HCT116 (cell line): ENCODE measurements around the gene CD22. TPM values are rescaled to one million over a fixed set of nuclear protein-coding genes. Genes with fewer than 3 reads are reported as not detected.

Experiments used
- ATAC-seq: fragments of 200-7000 bp; cut with Tn5 transposase; 2 replicates; pipeline ENCODE4 v1.9.1; 2020; ENCODE audit warnings: mild to moderate bottlenecking, moderate library complexity
- BruUV-seq: library from RNA; stranded (reverse); fragments of 400-500 nt; replicated peaks from 2 replicates; lab custom pipeline; 2021; lab: Mats Ljungman, UMichigan
- CTCF ChIA-PET: fragments of 300-600 bp; sonication (Branson Sonifier 250); formaldehyde crosslinking; loops from one replicate; lab custom pipeline; 2021; ENCODE audit warnings: antibody characterized with exemption; lab: Charles Lee
- POLR2A ChIA-PET: fragments of 300-600, 350-600 bp; sonication (Branson Sonifier 250); formaldehyde crosslinking; loops from one replicate; lab custom pipeline; 2021; ENCODE audit warnings: antibody characterized with exemption; lab: Charles Lee
- RAD21 ChIA-PET, 2 experiments: fragments of 300-600 bp; sonication (Branson Sonifier 250); formaldehyde crosslinking; loops; one replicate each; lab custom pipeline; 2023; ENCODE audit warnings: low total read pairs in 2 of 2; ENCODE audit not compliant: uncharacterized antibody in 2 of 2, unreplicated experiment in 2 of 2, low non-redundant PET in 1 of 2; lab: Charles Lee
- DNase-seq: peaks from one replicate; pipeline ENCODE4 v3.0.0-alpha.2; 2010; ENCODE audit warnings: low read depth, low spot score
- H2AFZ ChIP-seq: fragments of 200-600 bp; shearing (Covaris generic), sonication (generic); 2 replicates; pipeline ENCODE4 v1.6.1; 2017; ENCODE audit warnings: low read depth, mixed run types, mixed read lengths, antibody characterized with exemption, low read length; ENCODE audit not compliant: poor library complexity, severe bottlenecking
- H3K27ac ChIP-seq: 2 replicates; pipeline ENCODE4 v1.5.1; 2012; ENCODE audit warnings: low read depth, low read length
- H3K27me3 ChIP-seq: fragments of 200-600 bp; sonication (generic); 2 replicates; pipeline ENCODE4 v1.6.1; 2016; ENCODE audit warnings: mixed run types, low read length, mixed read lengths; ENCODE audit not compliant: insufficient read depth
- H3K36me3 ChIP-seq, 2 experiments: fragments of 200-500 bp in 1 of 2; fragments of 200-600 bp in 1 of 2; sonication (Bioruptor generic) in 1 of 2; sonication (generic) in 1 of 2; 2 replicates each; pipeline versions ENCODE4 v1.5.1 to v1.6.1; 2014 to 2016; ENCODE audit warnings: low read length in 2 of 2, inconsistent platforms in 1 of 2, mixed read lengths in 1 of 2, mixed run types in 1 of 2; ENCODE audit not compliant: insufficient read depth in 2 of 2, control insufficient read depth in 1 of 2
- H3K4me1 ChIP-seq, 2 experiments: fragments of 200-600 bp in 1 of 2; sonication (generic) in 1 of 2; 2 replicates each; pipeline versions ENCODE4 v1.5.1 to v1.6.1; 2012 to 2017; ENCODE audit warnings: low read length in 2 of 2, inconsistent platforms in 1 of 2, mild to moderate bottlenecking in 1 of 2, mixed read lengths in 1 of 2, mixed run types in 1 of 2, moderate library complexity in 1 of 2; ENCODE audit not compliant: insufficient read depth in 2 of 2, control insufficient read depth in 1 of 2
- H3K4me2 ChIP-seq: fragments of 200-600 bp; sonication (generic); 2 replicates; pipeline ENCODE4 v1.6.1; 2017; ENCODE audit warnings: mixed run types, low read length, mixed read lengths
- H3K4me3 ChIP-seq, 2 experiments: fragments of 200-600 bp in 1 of 2; sonication (generic) in 1 of 2; replicated peaks in 1 of 2; 2 replicates each; pipeline ENCODE4 v1.5.1; 2011 to 2016; ENCODE audit warnings: low read length in 2 of 2, control low read depth in 1 of 2, low read depth in 1 of 2, mild to moderate bottlenecking in 1 of 2, mixed read lengths in 1 of 2, mixed run types in 1 of 2
- H3K79me2 ChIP-seq: fragments of 200-600 bp; sonication (generic); 2 replicates; pipeline ENCODE4 v1.6.1; 2017; ENCODE audit warnings: mild to moderate bottlenecking, mixed run types, low read length, moderate library complexity, mixed read lengths; ENCODE audit not compliant: insufficient read depth
- H3K9ac ChIP-seq: fragments of 200-600 bp; sonication (generic); 2 replicates; pipeline ENCODE4 v1.6.1; 2016; ENCODE audit warnings: low read length, mixed read lengths
- H3K9me2 ChIP-seq: fragments of 200-600 bp; sonication (generic), shearing (Covaris generic); 2 replicates; pipeline ENCODE4 v1.6.1; 2017; ENCODE audit warnings: mixed run types, mild to moderate bottlenecking, moderate library complexity; ENCODE audit not compliant: insufficient read depth
- H3K9me3 ChIP-seq, 2 experiments: fragments of 200-500 bp in 1 of 2; fragments of 200-600 bp in 1 of 2; sonication (Bioruptor generic) in 1 of 2; sonication (generic) in 1 of 2; 2 replicates each; pipeline ENCODE4 v1.6.1; 2014 to 2017; ENCODE audit warnings: low read length in 2 of 2, mixed read lengths in 2 of 2, inconsistent platforms in 1 of 2, low read depth in 1 of 2, mild to moderate bottlenecking in 1 of 2, mixed run types in 1 of 2, moderate library complexity in 1 of 2; ENCODE audit not compliant: control insufficient read depth in 1 of 2, insufficient read depth in 1 of 2
- H4K20me1 ChIP-seq: fragments of 200-600 bp; sonication (generic), shearing (Covaris generic); 2 replicates; pipeline ENCODE4 v1.6.1; 2017; ENCODE audit warnings: mixed run types, mild to moderate bottlenecking, moderate library complexity; ENCODE audit not compliant: insufficient read depth
- ATF3 ChIP-seq: IDR thresholded peaks from 2 replicates; pipeline ENCODE4 v1.6.1; 2012
- ELF1 ChIP-seq: IDR thresholded peaks from 2 replicates; pipeline ENCODE4 v1.6.1; 2012; ENCODE audit warnings: low read depth, borderline replicate concordance
- EZH2phosphoT487 ChIP-seq: fragments of 200-600 bp; IDR thresholded peaks from 2 replicates; pipeline ENCODE4 v1.6.1; 2018; ENCODE audit warnings: antibody characterized with exemption, borderline replicate concordance
- RAD21 ChIP-seq: IDR thresholded peaks from 2 replicates; pipeline ENCODE4 v1.6.1; 2012; ENCODE audit warnings: low read depth, mild to moderate bottlenecking
- SIN3A ChIP-seq: IDR thresholded peaks from 2 replicates; pipeline ENCODE4 v1.6.1; 2012; ENCODE audit warnings: low read depth
- SRF ChIP-seq: IDR thresholded peaks from 2 replicates; pipeline ENCODE4 v1.6.1; 2012; ENCODE audit warnings: low read depth
- YY1 ChIP-seq: IDR thresholded peaks from 2 replicates; pipeline ENCODE4 v1.6.1; 2011; ENCODE audit warnings: low read length, low read depth, moderate library complexity, mild to moderate bottlenecking; ENCODE audit not compliant: insufficient replicate concordance; ENCODE audit errors: extremely low read depth
- ZFX ChIP-seq: fragments of 450-650 bp; IDR thresholded peaks from 2 replicates; pipeline ENCODE4 v1.6.1; 2017
- intact Hi-C: fragments of 100-400 bp; cut with micrococcal nuclease; formaldehyde crosslinking; loops from 2 replicates; pipeline ENCODE4 v1.10.0; 2022
- total RNA-seq: library from RNA; stranded (reverse); gene quantifications from one replicate; pipeline ENCODE4 v1.2.1, GENCODE V29; 2021; ENCODE audit not compliant: unreplicated experiment
- TF ChIP-seq, protein P1 (sequence below): IDR thresholded peaks from 2 replicates; pipeline ENCODE4 v1.6.1; 2012

Gene CD22
- total RNA-seq, 1 experiment from 2014 or later, result 7.0 TPM

GRCh38 chr19:35347171-35347929 is 18.4 kb downstream of the CD22 start, which contains the start of gene FFAR1:
Gene FFAR1 (plus strand): TSS chr19:35347902. CDS start chr19:35351552, 3,650 bp downstream.
- Histone ChIP-seq H3K4me1 (peaks cover 0 to under 1% of the 10 kb centered on the region in 2 experiments; a peak in 1 of 4 replicates), H3K27me3 (no peaks in the 10 kb centered on the region), H3K79me2 (no peaks in the 10 kb centered on the region), H3K27ac (no peak within 1 kb of the TSS), H2AFZ (no peak within 1 kb of the TSS), H3K9me2 (no peaks in the 10 kb centered on the region), H3K9me3 (no peaks in the 10 kb centered on the region), H4K20me1 (no peaks in the 10 kb centered on the region), H3K4me3 (no peak within 1 kb of the TSS), H3K4me2 (no peak within 1 kb of the TSS), H3K9ac (no peak within 1 kb of the TSS), H3K36me3 (no peaks in the 10 kb centered on the region)
- intact Hi-C loops, result no loop called here
- BruUV-seq, result no TSS peak
- POLR2A ChIA-PET, result no interaction called here
- no peak for ATAC-seq
- TF ChIP-seq SIN3A (no peak), RAD21 (no peak), ELF1 (no peak), ZFX (no peak), SRF (no peak)
- DNase-seq, result no peak
- CTCF ChIA-PET, result no interaction called here
- RAD21 ChIA-PET, result no interaction called here

DNA sequence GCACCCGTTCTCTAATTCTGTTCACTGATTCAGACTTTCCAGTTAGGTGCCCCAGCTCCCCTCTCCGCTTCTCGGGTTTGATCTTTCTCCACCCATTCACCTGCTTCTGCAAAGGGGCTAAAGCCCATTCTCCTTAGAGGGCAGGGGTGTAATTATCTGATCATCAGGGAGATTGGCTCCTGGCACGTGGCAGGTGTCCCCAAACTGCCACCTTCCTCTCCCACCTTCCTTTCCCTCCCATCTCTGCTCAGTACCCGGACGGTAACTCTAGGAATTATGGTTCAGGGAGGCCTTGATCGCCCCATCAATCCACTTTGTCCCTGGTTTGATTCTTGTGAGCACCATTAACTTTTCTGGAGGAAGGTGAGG is 18.9 kb downstream of the CD22 start:
- no TSS peak for BruUV-seq
- CTCF ChIA-PET, result interaction anchor here (0.9 kb wide), 1 partner anchor 13 kb away, joined by 3 read pairs; no protein-coding TSS in a partner anchor
- POLR2A ChIA-PET, result no interaction called here

More for the DNA sequence above, 18.9 kb downstream of the CD22 start:
- RAD21 ChIA-PET, result no interaction called here
- Histone ChIP-seq H3K4me3 (no peak overlapping the region), H3K4me1 (peaks cover 0 to 5% of the 10 kb centered on the region in 2 experiments; a peak in 1 of 4 replicates), H3K79me2 (no peaks in the 10 kb centered on the region), H4K20me1 (no peaks in the 10 kb centered on the region), H3K9me3 (no peaks in the 10 kb centered on the region), H3K27me3 (no peaks in the 10 kb centered on the region), H3K9me2 (no peaks in the 10 kb centered on the region), H3K4me2 (no peak overlapping the region), H2AFZ (no peak overlapping the region), H3K27ac (no peak overlapping the region), H3K9ac (no peak overlapping the region), H3K36me3 (no peaks in the 10 kb centered on the region)
- no peak for DNase-seq
- no peak for ATAC-seq
- intact Hi-C loops, result no loop called here
- TF ChIP-seq SRF (no peak), EZH2phosphoT487 (no peak), SIN3A (no peak), ATF3 (no peak), YY1 (no peak)
- TF ChIP-seq, protein P1, sequence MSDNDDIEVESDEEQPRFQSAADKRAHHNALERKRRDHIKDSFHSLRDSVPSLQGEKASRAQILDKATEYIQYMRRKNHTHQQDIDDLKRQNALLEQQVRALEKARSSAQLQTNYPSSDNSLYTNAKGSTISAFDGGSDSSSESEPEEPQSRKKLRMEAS, result no peak
